HepG2 (cell line): ENCODE data around the gene TEKTIP1. TPM values are rescaled to one million over a fixed set of nuclear protein-coding genes. Genes with fewer than 3 reads are reported as not detected.

Source experiments
- ATAC-seq: fragments of 200-7000 bp; cut with Tn5 transposase; 3 replicates; pipeline ENCODE4 v1.9.1; 2020; ENCODE audit warnings: mild to moderate bottlenecking, moderate library complexity
- BruUV-seq: library from RNA; stranded (reverse); fragments of 400-500 nt; replicated peaks from 2 replicates; lab custom pipeline; 2021; lab: Mats Ljungman, UMichigan
- CTCF ChIA-PET: fragments of 300-600 bp; formaldehyde crosslinking; extraction: SDS; loops from one replicate; lab custom pipeline; 2021; ENCODE audit warnings: low total read pairs, inconsistent platforms, low intra/inter-chr PET ratio; lab: Yijun Ruan, JAX
- POLR2A ChIA-PET: fragments of 350-600 bp; sonication (Branson Sonifier 250); formaldehyde crosslinking; loops from one replicate; lab custom pipeline; 2020; ENCODE audit warnings: antibody characterized with exemption, inconsistent platforms; lab: Yijun Ruan, JAX
- DNase-seq: peaks from one replicate; pipeline ENCODE4 v3.0.0-alpha.2; 2015; ENCODE audit warnings: low spot score
- FAIRE-seq: peaks from 3 replicates; lab custom pipeline; 2011; peaks lifted over from hg19 to GRCh38; lab: Jason Lieb, UNC
- H2AFZ ChIP-seq: one replicate; pipeline ENCODE4 v1.6.1; 2011; ENCODE audit warnings: low read length, inconsistent platforms
- H3K27ac ChIP-seq: fragments of 300-600 bp; 3 replicates; pipeline ENCODE4 v1.8.0; 2011; ENCODE audit warnings: mixed run types, mild to moderate bottlenecking, mixed read lengths, low read length, inconsistent platforms; ENCODE audit not compliant: insufficient read depth; ENCODE audit errors: extremely low read length
- H3K27me3 ChIP-seq, 2 experiments: fragments of 200-600 bp in 1 of 2; 2 replicates in 1 of 2; 3 replicates in 1 of 2; pipeline versions ENCODE4 v1.6.0 to v1.8.0; 2011; ENCODE audit warnings: low read length in 2 of 2, mild to moderate bottlenecking in 2 of 2, moderate library complexity in 2 of 2, inconsistent platforms in 1 of 2; ENCODE audit not compliant: insufficient read depth in 2 of 2, control insufficient read depth in 1 of 2
- H3K36me3 ChIP-seq, 2 experiments: fragments of 200-600 bp in 1 of 2; replicated peaks in 1 of 2; 2 replicates in 1 of 2; 3 replicates in 1 of 2; pipeline versions ENCODE4 v1.5.1 to v1.8.0; 2011; ENCODE audit warnings: low read length in 2 of 2, inconsistent platforms in 1 of 2; ENCODE audit not compliant: insufficient read depth in 2 of 2, control insufficient read depth in 1 of 2
- H3K4me1 ChIP-seq: 2 replicates; pipeline ENCODE4 v1.5.1; 2012; ENCODE audit warnings: low read length, inconsistent platforms; ENCODE audit not compliant: insufficient read depth
- H3K4me2 ChIP-seq: 2 replicates; pipeline ENCODE4 v1.6.0; 2011; ENCODE audit warnings: low read depth, low read length, inconsistent platforms
- H3K4me3 ChIP-seq, 3 experiments: fragments of 200-600 bp in 1 of 3; sonication (generic), shearing (Covaris generic) in 1 of 3; replicated peaks in 1 of 3; 2 replicates each; pipeline ENCODE4 v1.5.1; 2011 to 2016; ENCODE audit warnings: low read length in 3 of 3, inconsistent platforms in 2 of 3, low read depth in 2 of 3, mild to moderate bottlenecking in 2 of 3, control low read depth in 1 of 3, mixed read lengths in 1 of 3; ENCODE audit not compliant: insufficient read depth in 1 of 3
- H3K79me2 ChIP-seq: one replicate; pipeline ENCODE4 v1.6.1; 2011; ENCODE audit warnings: low read length, inconsistent platforms; ENCODE audit not compliant: insufficient read depth
- H3K9ac ChIP-seq: 2 replicates; pipeline ENCODE4 v1.6.0; 2011; ENCODE audit warnings: mild to moderate bottlenecking, low read depth, low read length, inconsistent platforms; ENCODE audit not compliant: insufficient read depth
- H3K9me3 ChIP-seq: 2 replicates; pipeline ENCODE4 v1.5.1; 2012; ENCODE audit warnings: mild to moderate bottlenecking, low read length
- H4K20me1 ChIP-seq: 2 replicates; pipeline ENCODE4 v1.6.0; 2011; ENCODE audit warnings: inconsistent platforms, mild to moderate bottlenecking, low read length, moderate library complexity; ENCODE audit not compliant: insufficient read depth
- ARID4A ChIP-seq: sonication (generic); formaldehyde crosslinking; IDR thresholded peaks from 2 replicates; pipeline ENCODE4 v1.5.0; 2020; ENCODE audit warnings: mild to moderate bottlenecking, missing genetic modification reagents, borderline replicate concordance
- GLMP ChIP-seq: sonication (generic); formaldehyde crosslinking; IDR thresholded peaks from 2 replicates; pipeline ENCODE4 v1.9.0; 2021; ENCODE audit warnings: missing genetic modification reagents, mild to moderate bottlenecking, borderline replicate concordance
- GPN1 ChIP-seq: sonication (generic); formaldehyde crosslinking; IDR thresholded peaks from 2 replicates; pipeline ENCODE4 v1.5.1; 2020; ENCODE audit warnings: missing genetic modification reagents, borderline replicate concordance
- MYPOP ChIP-seq: sonication (generic); formaldehyde crosslinking; IDR thresholded peaks from 2 replicates; pipeline ENCODE4 v1.8.1; 2023; ENCODE audit warnings: mild to moderate bottlenecking, moderate library complexity, missing genetic modification reagents
- RBAK ChIP-seq: sonication (generic); formaldehyde crosslinking; IDR thresholded peaks from 2 replicates; pipeline ENCODE4 v1.5.1; 2020; ENCODE audit warnings: mild to moderate bottlenecking, missing genetic modification reagents
- RFXAP ChIP-seq: sonication (generic); formaldehyde crosslinking; IDR thresholded peaks from 2 replicates; pipeline ENCODE4 v1.4.0; 2020; ENCODE audit warnings: missing genetic modification reagents, borderline replicate concordance
- SRF ChIP-seq: IDR thresholded peaks from 2 replicates; pipeline ENCODE4 v1.6.1; 2011; ENCODE audit warnings: mild to moderate bottlenecking, low read depth, low read length, moderate library complexity
- ZBTB42 ChIP-seq: sonication (generic); formaldehyde crosslinking; IDR thresholded peaks from 2 replicates; pipeline ENCODE4 v1.5.0; 2020; ENCODE audit warnings: mild to moderate bottlenecking, missing genetic modification reagents
- ZNF609 ChIP-seq: sonication (generic); formaldehyde crosslinking; IDR thresholded peaks from 2 replicates; pipeline ENCODE4 v1.4.0; 2020; ENCODE audit warnings: mild to moderate bottlenecking, missing genetic modification reagents, borderline replicate concordance
- ZNF839 ChIP-seq: sonication (generic); formaldehyde crosslinking; IDR thresholded peaks from 2 replicates; pipeline ENCODE4 v1.4.0; 2020; ENCODE audit warnings: missing genetic modification reagents, mild to moderate bottlenecking, borderline replicate concordance
- WGBS: methylation state at CpG from one replicate; pipeline ENCODE4 v1.1.6; 2017; ENCODE audit warnings: low lambda C conversion rate; 5-methylcytosine and 5-hydroxymethylcytosine counted together
- in situ Hi-C: cut with HindIII; loops from 2 replicates; pipeline ENCODE4 v1.10.0; 2017; ENCODE audit warnings: low pct_unique_long_range_greater_than_20kb; ENCODE audit not compliant: extremely low pct_ligation_motif_present
- intact Hi-C: fragments of 100-400 bp; cut with micrococcal nuclease; formaldehyde crosslinking; loops from one replicate; pipeline ENCODE4 v1.10.0; 2022; ENCODE audit not compliant: unreplicated experiment
- polyA plus RNA-seq, 8 experiments: library from polyadenylated mRNA; depleted of rRNA in 3 of 8; stranded (reverse) in 7 of 8; unstranded in 1 of 8; fragments of >200 nt; fragmentation: Illumina TruSeq in 4 of 8; extraction: Trizol in 4 of 8; gene quantifications; 2 replicates each; pipeline versions ENCODE4 v1.2.1 to v1.2.3, GENCODE V29; 2011 to 2016; ENCODE audit warnings: low read depth in 4 of 8, missing spikeins in 1 of 8, mixed read lengths in 1 of 8; ENCODE audit not compliant: insufficient read depth in 1 of 8
- total RNA-seq, 5 experiments: library from RNA; depleted of rRNA; stranded (reverse); fragments of >200 nt; fragmentation: Illumina TruSeq; extraction: Trizol; gene quantifications; 2 replicates each; pipeline ENCODE4 v1.2.3, GENCODE V29; 2016; ENCODE audit warnings: low read depth in 1 of 5

The TEKTIP1 gene
- total and polyA plus RNA-seq, 2 of the 13 experiments (the other 11 are each of a cell fraction or from before 2014, with no cell fraction given) = not detected

- Histone ChIP-seq H3K27ac (peak within 1 kb of the TSS; percentile 84), H3K27me3 (no peaks in the 10 kb centered on the region), H4K20me1 (peaks cover 2% of the 10 kb centered on the region; the same call in 1 of the 2 replicates), H2AFZ (peak within 1 kb of the TSS; percentile 44), H3K4me2 (peak within 1 kb of the TSS; percentile 94), H3K79me2 (peaks cover 38% of the 10 kb centered on the region), H3K4me1 (peaks cover 57% of the 10 kb centered on the region), H3K4me3 (peak within 1 kb of the TSS; percentile 82 to 96 (median 92)), H3K9me3 (no peaks in the 10 kb centered on the region), H3K36me3 (peaks cover 3 to 16% of the 10 kb centered on the region in 2 experiments; a peak in 3 of 5 replicates), H3K9ac (peak within 1 kb of the TSS; percentile 95)
- 0% methylated on average over 7 of the region's 79 CpGs for WGBS
- ATAC-seq = peak; percentile 78
- BruUV-seq = TSS peak; percentile 80
- intact Hi-C loops = loop anchor here (5.0 kb wide), 1 partner anchor 67 kb away; the partner anchor contains the start of gene HMG20B
- peak; percentile 95 for DNase-seq
- in situ Hi-C loops = no loop called here
- FAIRE-seq = peak; percentile 60
- ChIA-PET CTCF (no interaction called here), POLR2A (no interaction called here)
- TF ChIP-seq ZNF839 (CRISPR knock-in tag) = no peak; the same call in 1 of the 2 replicates
- 0 out of 2 replicates have a peak, but pooled peaks have one; percentile 24 for TF ChIP-seq MYPOP (CRISPR knock-in tag)
- peak; percentile 98 for TF ChIP-seq ARID4A
- peak; percentile 32; the same call in 1 of the 2 replicates for TF ChIP-seq ZNF609 (CRISPR knock-in tag)
- TF ChIP-seq SRF = peak; percentile 26; the same call in 1 of the 2 replicates
- no peak for TF ChIP-seq ZBTB42 (CRISPR knock-in tag)
- 0 out of 2 replicates have a peak, but pooled peaks have one; percentile 41 for TF ChIP-seq GPN1
- TF ChIP-seq RFXAP (CRISPR knock-in tag) = peak; percentile 59; the same call in 1 of the 2 replicates
- TF ChIP-seq GLMP = no peak
- no peak for TF ChIP-seq RBAK
Observed at GRCh38 chr19:3505598-3506383, 33.2 kb upstream of the TEKTIP1 start, which contains the start of gene FZR1. Gene FZR1, plus strand, starts transcription at chr19:3506311. Its CDS starts 16,679 bp downstream, at chr19:3522990.
